ENCODE results near the gene TSPAN31.

Gene TSPAN31

GRCh38 chr12:57726151-57726883 lies 18.5 kb upstream of the TSPAN31 start:
- Mint-ChIP-seq H3K9me3 (peaks cover 8% of the 10 kb centered on the region), H3K36me3 (ENCODE audit: low read depth) (peaks cover 60% of the 10 kb centered on the region), H3K4me3 (peak overlapping the region; percentile 60), H3K4me1 (ENCODE audit: low read depth) (no peaks in the 10 kb centered on the region), H3K27ac (peak overlapping the region; percentile 33), H3K27me3 (no peaks in the 10 kb centered on the region)
- intact Hi-C loops (cut with micrococcal nuclease): no loop called here

DNA sequence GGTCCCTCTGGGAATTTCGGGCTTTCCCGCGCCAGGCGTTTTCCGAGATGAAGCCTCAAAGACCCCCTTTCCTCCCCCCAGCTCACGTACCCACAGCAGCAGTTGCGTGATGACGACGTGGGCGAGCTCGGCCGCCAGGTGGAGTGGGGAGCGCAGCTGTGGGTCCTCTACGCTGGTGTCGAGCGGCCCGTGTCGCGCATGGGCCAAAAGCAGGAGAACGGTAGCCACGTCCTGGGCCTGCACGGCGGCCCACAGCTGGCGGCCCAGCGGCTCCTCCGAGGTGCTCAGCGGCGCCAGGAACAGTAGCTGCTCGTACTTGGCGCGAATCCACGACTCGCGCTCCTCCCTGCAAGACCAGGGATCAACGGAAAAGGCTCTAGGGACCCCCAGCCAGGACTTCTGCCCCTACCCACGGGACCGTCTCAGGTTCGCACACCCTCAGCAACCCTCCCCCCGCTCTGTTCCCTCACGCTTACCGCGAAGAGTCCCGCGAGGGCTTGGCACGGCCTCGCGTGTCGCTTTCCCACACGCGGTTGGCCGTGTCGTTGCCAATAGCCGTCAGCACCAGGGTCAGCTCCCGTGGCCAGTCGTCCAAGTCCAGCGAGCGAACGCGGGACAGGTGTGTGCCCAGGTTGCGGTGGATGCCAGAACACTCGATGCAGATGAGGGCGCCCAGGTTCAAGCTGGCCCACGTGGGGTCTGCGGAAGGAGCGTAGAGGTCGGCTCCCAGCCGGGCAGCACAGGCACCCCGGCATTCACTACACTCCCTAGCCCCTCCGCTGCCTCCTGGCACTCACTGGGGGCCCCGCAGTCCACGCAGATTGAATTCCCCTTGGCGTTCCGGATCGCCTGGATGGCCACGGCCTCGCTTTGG lies 17.7 kb upstream of the TSPAN31 start:
- H3K9me3 Mint-ChIP-seq: peaks cover 8% of the 10 kb centered on the region
- H3K27ac Mint-ChIP-seq: no peak overlapping the region
- no peak overlapping the region for H3K4me3 Mint-ChIP-seq
- H3K27me3 Mint-ChIP-seq: no peaks in the 10 kb centered on the region
- intact Hi-C loops (cut with micrococcal nuclease): no loop called here
- peaks cover 60% of the 10 kb centered on the region for H3K36me3 Mint-ChIP-seq (ENCODE audit: low read depth)
- H3K4me1 Mint-ChIP-seq (ENCODE audit: low read depth): no peaks in the 10 kb centered on the region

- intact Hi-C loops (cut with micrococcal nuclease): no loop called here
- Mint-ChIP-seq H3K27ac (no peak overlapping the region), H3K4me1 (ENCODE audit: low read depth) (no peaks in the 10 kb centered on the region), H3K4me3 (no peak overlapping the region), H3K9me3 (peaks cover 8% of the 10 kb centered on the region), H3K36me3 (ENCODE audit: low read depth) (peaks cover 66% of the 10 kb centered on the region), H3K27me3 (no peaks in the 10 kb centered on the region)
These were observed 17.0 kb upstream of the TSPAN31 start for GRCh38 chr12:57727758-57728395.

- intact Hi-C loops (cut with micrococcal nuclease): no loop called here
- no peaks in the 10 kb centered on the region for H3K27me3 Mint-ChIP-seq
- peaks cover 8% of the 10 kb centered on the region for H3K9me3 Mint-ChIP-seq
- H3K27ac Mint-ChIP-seq: no peak overlapping the region
- H3K4me3 Mint-ChIP-seq: no peak overlapping the region
- peaks cover 81% of the 10 kb centered on the region for H3K36me3 Mint-ChIP-seq (ENCODE audit: low read depth)
- no peaks in the 10 kb centered on the region for H3K4me1 Mint-ChIP-seq (ENCODE audit: low read depth)
These were observed 15.5 kb upstream of the TSPAN31 start for GRCh38 chr12:57729321-57729844.

GRCh38 chr12:57730336-57731067 lies 14.3 kb upstream of the TSPAN31 start:
- intact Hi-C loops (cut with micrococcal nuclease): no loop called here
- no peak overlapping the region for H3K4me3 Mint-ChIP-seq
- H3K9me3 Mint-ChIP-seq: peaks cover 8% of the 10 kb centered on the region
- peaks cover 92% of the 10 kb centered on the region for H3K36me3 Mint-ChIP-seq (ENCODE audit: low read depth)
- no peaks in the 10 kb centered on the region for H3K27me3 Mint-ChIP-seq
- no peak overlapping the region for H3K27ac Mint-ChIP-seq
- H3K4me1 Mint-ChIP-seq (ENCODE audit: low read depth): no peaks in the 10 kb centered on the region

DNA sequence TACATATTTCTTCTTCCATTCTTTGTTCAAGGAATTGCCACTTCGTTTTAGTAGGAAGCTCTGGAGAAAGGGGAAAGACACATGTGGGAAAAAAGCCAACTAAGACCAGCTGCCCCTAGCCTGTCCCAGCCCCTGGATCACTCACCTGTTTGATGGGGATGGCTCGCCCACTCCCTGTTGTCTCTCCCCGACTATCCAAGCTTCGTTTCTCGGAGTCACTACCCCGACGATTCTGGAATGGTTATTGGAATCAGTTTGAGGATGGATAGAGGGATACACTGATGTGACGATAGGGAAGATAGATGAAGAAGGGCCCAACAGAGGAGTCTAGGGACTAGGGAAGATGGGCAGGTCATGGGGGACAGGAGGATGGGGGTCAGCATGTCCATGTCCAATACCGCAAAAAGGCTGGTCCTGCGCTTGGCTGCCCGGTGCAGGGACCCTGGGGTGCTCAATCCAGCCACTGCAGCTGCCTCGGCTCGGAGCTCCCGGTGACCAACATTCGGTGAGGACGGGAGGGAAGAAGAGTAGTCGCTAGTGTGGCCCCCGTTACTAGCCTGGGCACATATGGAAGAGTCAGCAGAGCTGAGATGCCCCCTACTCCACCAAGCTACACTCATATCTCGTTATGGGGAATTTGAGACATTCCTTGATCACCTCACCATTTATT lies 13.3 kb upstream of the TSPAN31 start:
- Mint-ChIP-seq H3K9me3 (peaks cover under 1% of the 10 kb centered on the region), H3K27ac (no peak overlapping the region), H3K4me1 (ENCODE audit: low read depth) (no peaks in the 10 kb centered on the region), H3K4me3 (no peak overlapping the region), H3K36me3 (ENCODE audit: low read depth) (peaks cover 92% of the 10 kb centered on the region), H3K27me3 (no peaks in the 10 kb centered on the region)
- intact Hi-C loops (cut with micrococcal nuclease): no loop called here

DNA sequence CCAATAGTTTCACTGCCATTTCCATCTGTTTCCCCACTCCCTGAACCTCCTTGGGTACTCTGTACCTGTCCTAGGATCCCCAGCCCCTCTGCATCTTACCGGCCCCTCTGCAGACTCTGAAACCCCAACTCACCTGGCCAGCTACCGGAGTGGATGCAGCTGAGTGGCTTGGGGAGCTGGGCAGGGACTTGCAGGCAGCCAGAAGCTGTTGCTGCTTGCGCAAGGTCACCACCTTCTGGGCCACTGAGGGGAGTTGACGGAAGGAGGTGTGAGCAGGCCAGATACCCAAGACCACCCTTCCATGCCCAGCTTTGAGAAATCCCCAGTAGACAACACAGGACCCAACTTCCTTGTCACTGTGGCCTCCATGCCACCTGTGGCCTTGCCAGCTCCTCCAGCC lies 12.6 kb upstream of the TSPAN31 start:
- no peaks in the 10 kb centered on the region for H3K4me1 Mint-ChIP-seq (ENCODE audit: low read depth)
- no peak overlapping the region for H3K27ac Mint-ChIP-seq
- peaks cover 92% of the 10 kb centered on the region for H3K36me3 Mint-ChIP-seq (ENCODE audit: low read depth)
- no peak overlapping the region for H3K4me3 Mint-ChIP-seq
- H3K9me3 Mint-ChIP-seq: no peaks in the 10 kb centered on the region
- H3K27me3 Mint-ChIP-seq: no peaks in the 10 kb centered on the region
- intact Hi-C loops (cut with micrococcal nuclease): no loop called here

- Mint-ChIP-seq H3K27me3 (no peaks in the 10 kb centered on the region), H3K9me3 (no peaks in the 10 kb centered on the region), H3K36me3 (ENCODE audit: low read depth) (peaks cover 86% of the 10 kb centered on the region), H3K27ac (no peak overlapping the region), H3K4me1 (ENCODE audit: low read depth) (no peaks in the 10 kb centered on the region), H3K4me3 (no peak overlapping the region)
- intact Hi-C loops (cut with micrococcal nuclease): no loop called here
These were observed 11.9 kb upstream of the TSPAN31 start for GRCh38 chr12:57732726-57733593.

DNA sequence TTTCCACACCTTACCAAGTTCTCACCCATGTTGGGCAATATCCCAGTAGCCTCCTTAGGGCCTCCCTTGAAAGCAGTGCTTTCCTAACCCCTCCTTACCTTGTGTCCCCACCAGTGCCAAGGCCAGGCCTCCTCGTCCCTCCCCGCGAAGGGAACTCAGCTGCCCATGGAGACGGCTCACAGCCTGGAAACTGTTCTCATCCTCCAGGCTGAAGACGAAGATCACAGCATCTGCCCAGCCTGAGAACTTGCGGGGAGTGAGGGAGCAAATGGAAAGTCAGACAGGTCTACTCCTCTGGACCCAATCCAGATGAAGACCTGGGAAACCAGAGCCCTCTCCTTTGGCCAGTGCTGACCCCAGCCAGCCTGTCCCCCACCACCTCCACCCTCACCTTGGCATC lies 10.9 kb upstream of the TSPAN31 start:
- Mint-ChIP-seq H3K4me1 (ENCODE audit: low read depth) (peaks cover under 1% of the 10 kb centered on the region), H3K27me3 (no peaks in the 10 kb centered on the region), H3K36me3 (ENCODE audit: low read depth) (peaks cover 77% of the 10 kb centered on the region), H3K27ac (no peak overlapping the region), H3K9me3 (no peaks in the 10 kb centered on the region), H3K4me3 (no peak overlapping the region)
- intact Hi-C loops (cut with micrococcal nuclease): no loop called here

DNA sequence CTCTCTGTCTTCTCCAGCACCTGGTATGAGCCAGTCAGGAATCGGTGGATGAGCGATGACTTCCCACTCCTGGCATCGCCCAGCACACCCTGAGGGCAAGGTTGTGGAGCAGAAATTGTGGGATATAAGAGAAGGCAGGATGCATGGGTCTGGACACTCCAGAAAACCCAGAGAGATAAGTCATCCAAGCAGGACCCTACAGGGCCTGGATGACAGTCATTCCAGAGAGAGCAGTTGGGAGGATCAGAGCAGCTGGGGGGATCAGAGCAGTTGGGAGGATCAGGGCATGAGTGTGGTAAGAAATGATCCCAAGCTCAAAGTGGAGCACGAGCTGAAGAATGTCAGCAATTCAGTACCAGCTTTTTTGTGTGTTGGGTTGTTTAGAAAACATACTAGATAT lies 10.2 kb upstream of the TSPAN31 start:
- no peaks in the 10 kb centered on the region for H3K27me3 Mint-ChIP-seq
- no peak overlapping the region for H3K4me3 Mint-ChIP-seq
- H3K9me3 Mint-ChIP-seq: no peaks in the 10 kb centered on the region

GRCh38 chr12:57735198-57735855 lies 9.5 kb upstream of the TSPAN31 start:
- H3K27me3 Mint-ChIP-seq: no peaks in the 10 kb centered on the region

More for the DNA sequence above, 10.2 kb upstream of the TSPAN31 start:
- Mint-ChIP-seq H3K36me3 (ENCODE audit: low read depth) (peaks cover 71% of the 10 kb centered on the region), H3K27ac (no peak overlapping the region), H3K4me1 (ENCODE audit: low read depth) (peaks cover 7% of the 10 kb centered on the region)
- intact Hi-C loops (cut with micrococcal nuclease): no loop called here

More at GRCh38 chr12:57735198-57735855, 9.5 kb upstream of the TSPAN31 start:
- Mint-ChIP-seq H3K36me3 (ENCODE audit: low read depth) (peaks cover 68% of the 10 kb centered on the region), H3K9me3 (no peaks in the 10 kb centered on the region), H3K27ac (no peak overlapping the region), H3K4me3 (no peak overlapping the region), H3K4me1 (ENCODE audit: low read depth) (peaks cover 12% of the 10 kb centered on the region)
- intact Hi-C loops (cut with micrococcal nuclease): no loop called here
